Activated CD8-positive, alpha-beta memory T cell treated with anti-CD3 and anti-CD28 coated beads, Interleukin-2, amount 10 ng/mL, durations not matched to agents 7 days and 5 days (primary cell): ENCODE measurements around the gene MRAP. TPM values are rescaled to one million over a fixed set of nuclear protein-coding genes. Genes with fewer than 3 reads are reported as not detected.

ENCODE experiments used
- ATAC-seq: fragments of 150-1000 bp; cut with Tn5 transposase; one replicate; pipeline ENCODE4 v1.10.0; 2021; ENCODE audit warnings: moderate library complexity
- CTCF ChIA-PET: fragments of 350-600 bp; sonication (Branson Sonifier 250); formaldehyde crosslinking; loops from one replicate; lab custom pipeline; 2021; ENCODE audit warnings: antibody characterized with exemption; lab: Charles Lee
- DNase-seq: peaks from one replicate; pipeline ENCODE4 v3.0.0-alpha.2; 2020
- H3K27ac Mint-ChIP-seq: one replicate; pipeline ENCODE4 v1.8.0; 2021; ENCODE audit warnings: mild to moderate bottlenecking, mixed read lengths
- H3K27me3 Mint-ChIP-seq: one replicate; pipeline ENCODE4 v1.8.0; 2021; ENCODE audit warnings: mixed read lengths
- H3K36me3 Mint-ChIP-seq: one replicate; pipeline ENCODE4 v1.8.0; 2021; ENCODE audit warnings: mild to moderate bottlenecking, mixed read lengths
- H3K4me1 Mint-ChIP-seq: one replicate; pipeline ENCODE4 v1.8.0; 2021; ENCODE audit warnings: mixed read lengths
- H3K4me3 Mint-ChIP-seq: one replicate; pipeline ENCODE4 v1.8.0; 2021; ENCODE audit warnings: mild to moderate bottlenecking, moderate library complexity, mixed read lengths
- H3K9me3 Mint-ChIP-seq: one replicate; pipeline ENCODE4 v1.8.0; 2022; ENCODE audit warnings: low read depth, mixed read lengths
- total RNA-seq, 2 experiments: library from RNA; stranded (reverse); gene quantifications; one replicate each; pipeline ENCODE4 v1.2.3, GENCODE V29; 2021

The MRAP gene
- total RNA-seq, 2 experiments from 2014 or later, result not detected

DNA sequence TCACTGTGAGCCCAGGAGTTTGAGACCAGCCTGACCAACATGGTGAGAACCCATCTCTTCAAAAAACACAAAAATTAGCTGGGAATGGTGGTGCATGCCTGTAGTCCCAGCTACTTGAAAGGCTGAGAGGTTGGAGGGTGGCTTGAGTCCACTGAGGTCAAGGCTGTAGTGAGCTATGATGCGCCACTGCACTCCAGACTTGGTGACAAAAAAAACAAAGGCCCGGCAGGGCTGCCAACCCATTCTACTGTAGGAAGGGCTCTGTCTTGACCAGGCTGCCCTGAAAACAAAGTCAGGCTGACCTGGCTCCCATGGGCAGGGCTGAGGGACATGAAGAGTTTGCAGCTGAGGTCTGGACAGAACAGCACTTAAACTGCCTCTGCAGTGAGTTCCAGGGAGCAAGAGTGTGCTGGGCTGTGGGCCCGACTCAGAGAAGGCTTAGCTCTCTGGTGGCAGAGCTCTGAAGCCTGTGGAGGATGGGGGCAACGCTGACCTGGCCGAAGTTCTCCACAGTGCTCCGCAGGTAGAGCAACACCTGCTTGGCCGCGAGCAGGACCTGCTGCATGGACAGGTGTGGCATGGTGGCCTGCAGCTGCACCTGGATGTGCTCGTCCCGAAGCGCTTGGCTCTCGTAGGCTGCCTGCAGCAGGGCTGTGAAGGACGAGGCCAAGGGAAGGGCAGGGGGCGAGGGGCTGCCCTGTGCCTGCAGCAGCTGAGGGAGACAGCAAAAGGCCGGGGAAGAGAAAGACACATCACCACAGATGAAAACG lies 51.7 kb downstream of the MRAP start:
- no peak overlapping the region for H3K27ac Mint-ChIP-seq
- no peaks in the 10 kb centered on the region for H3K9me3 Mint-ChIP-seq
- DNase-seq (no peak), ATAC-seq (no peak)
- H3K4me1 Mint-ChIP-seq, result peaks cover 11% of the 10 kb centered on the region
- H3K36me3 Mint-ChIP-seq, result peaks cover 78% of the 10 kb centered on the region
- H3K27me3 Mint-ChIP-seq, result no peaks in the 10 kb centered on the region
- no peak overlapping the region for H3K4me3 Mint-ChIP-seq
- CTCF ChIA-PET, result no interaction called here

DNA sequence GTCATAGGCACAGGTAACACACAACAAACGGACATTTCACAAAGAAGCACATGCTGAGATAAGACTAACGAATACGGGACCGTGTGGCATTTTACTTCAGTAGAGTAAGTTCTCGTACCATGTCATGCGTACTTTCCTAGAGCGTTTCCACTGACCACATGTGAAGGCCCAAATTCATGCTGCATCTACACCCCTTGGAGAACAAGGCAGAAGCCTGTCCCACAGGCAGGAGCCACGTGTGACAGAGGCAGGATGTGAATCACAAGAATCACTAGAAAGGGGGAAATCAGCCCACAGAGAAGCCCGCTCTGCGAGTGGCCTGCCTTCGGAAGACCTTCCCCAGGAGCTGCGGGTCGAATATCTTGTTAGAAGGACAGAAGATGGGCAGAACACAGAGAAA lies 52.3 kb downstream of the MRAP start:
- CTCF ChIA-PET, result no interaction called here
- no peaks in the 10 kb centered on the region for H3K27me3 Mint-ChIP-seq
- H3K27ac Mint-ChIP-seq, result no peak overlapping the region
- H3K4me3 Mint-ChIP-seq, result no peak overlapping the region
- H3K4me1 Mint-ChIP-seq, result peaks cover 11% of the 10 kb centered on the region
- H3K36me3 Mint-ChIP-seq, result peaks cover 74% of the 10 kb centered on the region
- ATAC-seq (no peak), DNase-seq (peak; percentile 36)
- no peaks in the 10 kb centered on the region for H3K9me3 Mint-ChIP-seq

DNA sequence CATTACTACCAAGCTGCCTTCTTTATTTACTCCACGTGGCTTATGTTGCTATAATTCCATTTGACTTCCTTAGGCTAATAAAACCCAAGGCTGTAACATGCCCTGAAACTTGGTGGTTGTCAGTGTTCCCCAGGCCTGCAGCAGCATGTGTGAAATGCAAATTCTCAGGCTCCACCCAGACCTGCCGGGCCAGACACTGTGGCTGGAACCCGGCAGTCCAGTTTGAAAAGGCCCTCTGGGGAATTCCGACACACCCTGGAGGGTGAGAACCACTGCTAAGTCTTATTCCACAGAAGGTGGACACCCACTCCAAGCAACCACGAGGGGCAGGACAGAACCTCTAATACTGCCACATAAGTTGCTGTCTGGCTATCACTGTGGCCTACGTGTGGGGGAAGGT lies 52.8 kb downstream of the MRAP start:
- H3K36me3 Mint-ChIP-seq, result peaks cover 73% of the 10 kb centered on the region
- no peak for ATAC-seq

DNA sequence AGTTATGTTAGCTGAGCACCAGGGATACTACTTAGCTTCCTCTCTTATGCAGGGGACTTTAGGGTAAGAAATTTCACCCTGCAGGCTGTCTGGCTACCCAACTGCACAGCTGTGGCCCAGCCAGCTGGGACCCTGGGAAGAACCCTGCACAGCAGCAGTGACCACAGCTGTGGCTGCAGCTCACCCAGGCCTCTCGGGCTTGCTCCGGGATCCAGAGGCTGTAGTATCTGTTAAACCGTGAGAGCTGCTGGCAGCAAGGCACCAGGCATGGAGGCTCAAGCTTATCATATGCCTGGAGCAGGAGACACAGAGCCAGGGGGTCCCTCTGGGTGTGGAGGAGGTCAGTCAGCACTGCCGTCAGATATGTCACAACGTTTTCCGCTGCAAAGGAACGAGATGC lies 53.9 kb downstream of the MRAP start:
- DNase-seq (no peak), ATAC-seq (no peak)
- Mint-ChIP-seq H3K27ac (no peak overlapping the region), H3K9me3 (no peaks in the 10 kb centered on the region), H3K4me1 (peaks cover 11% of the 10 kb centered on the region), H3K27me3 (no peaks in the 10 kb centered on the region), H3K36me3 (peaks cover 68% of the 10 kb centered on the region), H3K4me3 (no peak overlapping the region)
- CTCF ChIA-PET, result interaction anchor here (1.6 kb wide), 1 partner anchor 17 kb away, joined by 3 read pairs; no protein-coding TSS in a partner anchor

More for the DNA sequence above, 52.8 kb downstream of the MRAP start:
- Mint-ChIP-seq H3K4me3 (no peak overlapping the region), H3K4me1 (peaks cover 11% of the 10 kb centered on the region), H3K27me3 (no peaks in the 10 kb centered on the region), H3K9me3 (no peaks in the 10 kb centered on the region), H3K27ac (no peak overlapping the region)
- CTCF ChIA-PET, result no interaction called here
- peak; percentile 30 for DNase-seq

DNA sequence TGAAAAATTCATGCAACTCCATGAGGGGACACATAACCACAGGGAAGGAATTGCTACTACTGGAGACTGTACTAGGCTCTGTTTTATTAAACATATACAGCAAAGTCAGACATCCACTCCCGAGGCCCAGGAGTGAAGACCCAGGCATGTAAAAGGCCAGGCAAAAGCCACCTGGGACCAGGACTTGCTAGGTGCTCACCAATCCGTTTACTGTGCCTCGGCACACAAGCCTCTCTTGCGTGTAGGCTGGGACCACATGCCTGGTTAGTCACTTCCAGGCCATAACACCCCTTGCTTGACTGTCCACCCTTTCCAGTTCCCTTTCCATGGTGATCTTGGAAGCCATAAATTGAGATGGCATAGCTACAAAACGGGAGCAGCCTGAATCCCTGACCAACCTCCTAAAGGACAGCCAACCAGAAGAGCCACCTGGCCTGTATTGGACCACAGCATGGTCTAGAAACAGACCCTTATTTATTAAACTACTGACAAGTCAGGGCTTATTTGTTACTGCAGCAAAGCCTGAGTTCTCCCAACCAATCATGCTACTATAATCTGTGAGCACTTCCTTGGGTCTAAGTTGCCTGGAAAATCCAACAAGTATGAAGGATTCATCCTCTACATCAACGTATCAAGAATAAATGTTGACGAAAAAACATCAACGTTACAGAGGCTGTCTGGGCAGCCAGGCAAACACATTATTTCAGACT lies 54.5 kb downstream of the MRAP start:
- H3K27ac Mint-ChIP-seq, result no peak overlapping the region
- DNase-seq, result no peak
- no peaks in the 10 kb centered on the region for H3K9me3 Mint-ChIP-seq
- ATAC-seq, result no peak
- H3K36me3 Mint-ChIP-seq, result peaks cover 65% of the 10 kb centered on the region
- H3K4me3 Mint-ChIP-seq, result no peak overlapping the region
- H3K4me1 Mint-ChIP-seq, result peaks cover 11% of the 10 kb centered on the region
- CTCF ChIA-PET, result interaction anchor here (1.6 kb wide), 1 partner anchor 17 kb away, joined by 3 read pairs; no protein-coding TSS in a partner anchor
- no peaks in the 10 kb centered on the region for H3K27me3 Mint-ChIP-seq

DNA sequence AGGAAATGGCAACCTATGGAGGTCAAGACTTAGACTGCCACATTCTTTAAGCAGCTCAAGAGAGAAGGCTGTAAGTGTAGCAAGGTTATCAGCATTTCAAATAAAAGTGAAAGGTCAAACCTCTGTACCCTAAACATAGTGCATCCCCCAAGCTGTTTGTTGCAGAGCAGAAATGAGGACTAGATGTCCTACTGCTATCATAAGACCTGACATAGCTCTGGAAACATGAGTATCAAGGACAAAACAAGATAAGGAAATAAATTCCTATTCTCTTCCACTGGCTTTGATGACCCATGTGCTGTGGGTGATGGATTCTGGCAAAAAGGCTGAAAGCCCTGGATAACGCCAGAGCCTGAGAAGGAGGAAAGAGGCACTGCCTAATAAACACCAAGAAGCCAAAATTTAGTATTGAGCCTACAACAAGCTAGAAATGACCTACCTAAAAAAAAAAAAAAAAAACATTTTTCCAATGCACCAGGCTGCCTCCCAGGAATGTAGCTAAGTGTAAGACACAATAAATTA lies 58.3 kb downstream of the MRAP start:
- no peaks in the 10 kb centered on the region for H3K9me3 Mint-ChIP-seq
- ATAC-seq (no peak), DNase-seq (no peak)
- no peak overlapping the region for H3K4me3 Mint-ChIP-seq
- no peaks in the 10 kb centered on the region for H3K27me3 Mint-ChIP-seq
- H3K27ac Mint-ChIP-seq, result no peak overlapping the region
- peaks cover 2% of the 10 kb centered on the region for H3K4me1 Mint-ChIP-seq
- CTCF ChIA-PET, result interaction anchor here (0.6 kb wide), 2 partner anchors 244 to 389 kb away, joined by 3 read pairs; no protein-coding TSS in a partner anchor
- peaks cover 48% of the 10 kb centered on the region for H3K36me3 Mint-ChIP-seq

DNA sequence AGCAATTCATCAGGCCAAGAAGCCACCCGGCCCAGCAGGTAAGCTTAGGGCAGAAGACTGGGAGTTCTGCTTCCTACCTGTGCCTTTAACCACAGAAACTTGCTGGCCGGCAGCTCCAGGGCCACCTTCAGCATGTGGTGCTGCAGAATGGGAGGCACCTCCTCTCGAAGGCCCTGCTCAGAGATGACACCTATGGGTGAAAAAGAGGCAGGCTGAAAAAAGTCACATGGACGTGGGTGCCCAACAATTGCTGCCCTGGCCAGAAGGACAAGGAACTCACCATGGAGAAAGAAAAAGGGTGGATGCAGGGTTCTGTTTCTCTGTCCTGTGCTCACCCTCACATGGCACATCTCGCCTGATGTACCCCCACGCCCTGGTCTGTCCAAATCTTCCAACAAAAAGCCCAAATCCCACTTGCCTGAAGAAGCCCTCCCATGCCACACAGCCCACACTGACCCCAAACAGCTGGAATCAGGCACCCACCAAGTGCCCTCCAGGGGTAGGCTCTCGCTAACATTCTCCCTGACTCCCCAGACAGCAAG lies 61.1 kb downstream of the MRAP start:
- ATAC-seq, result no peak
- Mint-ChIP-seq H3K9me3 (no peaks in the 10 kb centered on the region), H3K27me3 (no peaks in the 10 kb centered on the region), H3K27ac (no peak overlapping the region), H3K4me3 (no peak overlapping the region), H3K36me3 (peaks cover 41% of the 10 kb centered on the region), H3K4me1 (peaks cover 2% of the 10 kb centered on the region)
- CTCF ChIA-PET, result no interaction called here
- DNase-seq, result no peak

- Mint-ChIP-seq H3K4me1 (peaks cover 2% of the 10 kb centered on the region), H3K27ac (peak overlapping the region; percentile 14), H3K36me3 (peaks cover 39% of the 10 kb centered on the region), H3K27me3 (no peaks in the 10 kb centered on the region), H3K9me3 (no peaks in the 10 kb centered on the region), H3K4me3 (no peak overlapping the region)
- ATAC-seq, result no peak
- CTCF ChIA-PET, result interaction anchor here (0.6 kb wide), 1 partner anchor 378 kb away, joined by 3 read pairs; no protein-coding TSS in a partner anchor
- DNase-seq, result no peak
Measured at GRCh38 chr21:32360401-32360975, 61.8 kb downstream of the MRAP start.

Other genes starting within 250 kb of the MRAP start
- 10 to 100 TPM; 29.3 to 30.1 TPM for gene MIS18A, start 19.8 kb upstream of the MRAP start, total RNA-seq
- gene URB1, start 94.2 kb downstream of the MRAP start, total RNA-seq, result 10 to 100 TPM; 17.5 to 28.3 TPM
- 1 to 10 TPM; 4.5 to 7.6 TPM for gene EVA1C, start 113.9 kb downstream of the MRAP start, total RNA-seq